Inflammatory macrophage (primary cell): ENCODE results near the gene IL37.
"Not testable (repeated sequence)": the region's sequence is repeated elsewhere in the genome, so short reads cannot be mapped to it uniquely, and the experiment has no call there.

ENCODE experiments used
- DNase-seq, 2 donors: peaks; one replicate each; pipeline ENCODE4 v3.0.0-alpha.2; 2020 to 2022

IL37 gene

GRCh38 chr2:112923237-112923966 lies 12.4 kb downstream of the IL37 start:
- DNase-seq, result no peak

GRCh38 chr2:112923967-112924338 lies 13.0 kb downstream of the IL37 start:
- peak; percentile 10 to 19 for DNase-seq

- no peak for DNase-seq
Measured at GRCh38 chr2:112924360-112924759, 13.4 kb downstream of the IL37 start.

GRCh38 chr2:112924821-112925220 lies 13.9 kb downstream of the IL37 start:
- peak in 1 of 2 donors; percentile 29 for DNase-seq

- no peak for DNase-seq
Measured at GRCh38 chr2:112926707-112927106, 15.7 kb downstream of the IL37 start.

GRCh38 chr2:112927745-112928144 lies 16.8 kb downstream of the IL37 start:
- DNase-seq, result no peak

- DNase-seq, result no peak
Measured at GRCh38 chr2:112933261-112933660, 22.3 kb downstream of the IL37 start.

- not testable (repeated sequence) for DNase-seq
Measured at GRCh38 chr2:112934117-112934516, 23.2 kb downstream of the IL37 start.

- DNase-seq, result peak in 1 of 2 donors; percentile 27
Measured at GRCh38 chr2:112936927-112937232, 25.9 kb downstream of the IL37 start.

- DNase-seq, result peak in 1 of 2 donors; percentile 4
Measured at GRCh38 chr2:112938904-112939303, 27.9 kb downstream of the IL37 start.

GRCh38 chr2:112939425-112939824 lies 28.5 kb downstream of the IL37 start:
- DNase-seq, result no peak

GRCh38 chr2:112940859-112941625 lies 30.1 kb downstream of the IL37 start:
- peak; percentile 34 to 51 for DNase-seq

GRCh38 chr2:112941753-112942653 lies 31.0 kb downstream of the IL37 start:
- DNase-seq, result peak; percentile 83 to 89

GRCh38 chr2:112942654-112943002 lies 31.7 kb downstream of the IL37 start:
- no peak for DNase-seq

- no peak for DNase-seq
Measured at GRCh38 chr2:112944971-112945370, 34.0 kb downstream of the IL37 start.

- no peak for DNase-seq
Measured at GRCh38 chr2:112946086-112946485, 35.1 kb downstream of the IL37 start.

- no peak for DNase-seq
Measured at GRCh38 chr2:112947374-112947773, 36.4 kb downstream of the IL37 start.

- no peak for DNase-seq
Measured at GRCh38 chr2:112949456-112949855, 38.5 kb downstream of the IL37 start.

- no peak for DNase-seq
Measured at GRCh38 chr2:112954364-112954763, 43.4 kb downstream of the IL37 start.

GRCh38 chr2:112957511-112957910 lies 46.5 kb downstream of the IL37 start:
- DNase-seq, result no peak

GRCh38 chr2:112958428-112959108 lies 47.6 kb downstream of the IL37 start:
- DNase-seq, result peak; percentile 60 to 70

GRCh38 chr2:112959109-112959812 lies 48.3 kb downstream of the IL37 start:
- peak in 1 of 2 donors; percentile 12 for DNase-seq
